Gastroesophageal sphincter (tissue), 4 donors: ENCODE data around the gene TEKT2. TPM values are rescaled to one million over a fixed set of nuclear protein-coding genes. Genes with fewer than 3 reads are reported as not detected.

ENCODE experiments used
- ATAC-seq: fragments of 150-250 bp; one replicate; pipeline ENCODE4 v1.9.1; 2016; ENCODE audit warnings: mild to moderate bottlenecking, moderate library complexity
- H3K27ac ChIP-seq, 4 donors: fragments of 200-600 bp; sonication (generic) in 3 of 4; 1 replicate in 3 of 4; 2 replicates in 1 of 4; pipeline ENCODE4 v1.5.1; 2016 to 2019
- H3K27me3 ChIP-seq: fragments of 200-600 bp; sonication (generic); one replicate; pipeline ENCODE4 v1.5.1; 2019
- H3K36me3 ChIP-seq, 2 donors: fragments of 200-600 bp; sonication (generic); one replicate each; pipeline ENCODE4 v1.5.1; 2019; ENCODE audit warnings: control low read depth in 1 of 2
- H3K4me1 ChIP-seq, 3 donors: fragments of 200-600 bp; sonication (generic); 1 replicate in 2 of 3; 2 replicates in 1 of 3; pipeline ENCODE4 v1.5.1; 2016 to 2019; ENCODE audit warnings: control low read depth in 2 of 3
- H3K4me3 ChIP-seq, 2 donors: fragments of 200-600 bp; sonication (generic); one replicate each; pipeline ENCODE4 v1.5.1; 2019; ENCODE audit warnings: mild to moderate bottlenecking in 1 of 2, moderate library complexity in 1 of 2
- H3K9me3 ChIP-seq, 3 donors: fragments of 200-600 bp; sonication (generic); one replicate each; pipeline ENCODE4 v1.5.1; 2017 to 2019; ENCODE audit warnings: control low read depth in 2 of 3
- CTCF ChIP-seq, 4 experiments: fragments of 200-600 bp in 2 of 4; fragments of 450-650 bp in 2 of 4; sonication (generic) in 1 of 4; IDR thresholded peaks; one replicate each; pipeline ENCODE4 v1.5.1; 2017 to 2019; ENCODE audit warnings: antibody characterized with exemption in 4 of 4, mild to moderate bottlenecking in 2 of 4, moderate library complexity in 2 of 4
- EP300 ChIP-seq: sonication (generic); formaldehyde crosslinking; IDR thresholded peaks from one replicate; pipeline ENCODE4 v1.6.1; 2017; ENCODE audit warnings: antibody characterized with exemption, mild to moderate bottlenecking
- POLR2A ChIP-seq, 2 donors: fragments of 450-650 bp; IDR thresholded peaks; one replicate each; pipeline ENCODE4 v1.6.1; 2017; ENCODE audit warnings: antibody characterized with exemption in 2 of 2, mild to moderate bottlenecking in 2 of 2, moderate library complexity in 1 of 2
- POLR2AphosphoS5 ChIP-seq: sonication (generic); formaldehyde crosslinking; IDR thresholded peaks from one replicate; pipeline ENCODE4 v1.6.1; 2017; ENCODE audit warnings: antibody characterized with exemption
- WGBS, 2 donors: methylation state at CpG; one replicate each; pipeline ENCODE4 v1.1.5; 2018; ENCODE audit warnings: low coverage in 1 of 2; 5-methylcytosine and 5-hydroxymethylcytosine counted together
- total RNA-seq, 4 donors: library from RNA; depleted of rRNA; stranded (reverse); fragments of >200 nt; gene quantifications; one replicate each; pipeline ENCODE4 v1.1.0, GENCODE V29; 2016

Gene TEKT2
- total RNA-seq: under 1 TPM in 1 of 4 donors, not detected in 3; 0.73 TPM

DNA sequence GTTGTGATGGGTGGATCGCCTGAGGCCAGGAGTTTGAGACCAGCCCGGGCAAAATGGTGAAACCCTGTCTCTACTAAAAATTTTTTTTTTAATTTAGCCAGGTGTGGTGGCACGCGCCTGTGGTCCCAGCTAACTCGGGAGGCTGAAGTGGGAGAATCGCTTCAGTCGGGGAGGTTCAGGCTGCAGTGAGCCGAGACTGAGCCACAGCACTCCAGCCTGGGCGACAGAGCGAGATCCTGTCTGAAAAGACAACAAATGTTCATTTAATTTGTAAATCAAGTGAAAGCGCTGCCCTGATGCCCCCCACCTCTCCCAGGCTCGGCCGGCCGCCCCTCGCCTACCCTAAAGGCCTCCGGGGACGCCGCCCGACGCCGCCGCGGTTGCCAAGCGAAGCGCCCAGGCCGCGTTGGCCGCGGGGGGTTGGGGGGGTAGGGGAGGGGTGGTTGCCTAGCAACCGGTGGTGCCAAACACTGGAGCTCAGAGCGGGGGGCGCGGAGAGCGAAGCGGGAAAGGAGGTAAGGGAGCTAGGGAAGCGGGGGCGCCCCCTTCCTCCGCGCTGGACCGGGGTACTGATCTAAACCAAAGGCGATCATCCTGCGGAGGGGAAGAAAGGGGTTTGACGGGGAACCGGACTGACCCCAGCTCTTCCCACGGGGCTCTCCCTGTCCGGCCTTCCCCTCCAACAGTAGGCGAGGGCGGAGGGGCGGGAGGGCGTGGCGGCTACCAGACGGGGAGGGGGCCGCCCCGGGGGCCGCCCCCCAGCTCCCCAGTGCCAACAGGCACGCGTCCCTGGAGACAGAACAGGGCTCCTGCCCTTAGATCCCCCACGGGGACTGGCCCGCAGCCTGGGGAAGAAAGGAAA is at the start of gene TEKT2:
TEKT2 (plus strand) TSS at position 460 of the 862 bp plus-strand sequence. CDS start 828 bp downstream, outside the sequence.
- no peak for ATAC-seq
- no peaks in the 10 kb centered on the region for H3K36me3 ChIP-seq
- peaks cover 0 to 24% (median 14%) of the 10 kb centered on the region in 3 donors for H3K4me1 ChIP-seq
- peaks cover 29% of the 10 kb centered on the region for H3K27me3 ChIP-seq
- 20 to 90% methylated on average over 2 to 5 of the region's 59 CpGs for WGBS, 2 donors
- H3K9me3 ChIP-seq: no peaks in the 10 kb centered on the region
- TF ChIP-seq POLR2AphosphoS5: no peak
- TF ChIP-seq POLR2A (IDR thresholded peaks at IDR 0.05): no peak
- TF ChIP-seq CTCF (IDR thresholded peaks at IDR 0.05): no peak
- TF ChIP-seq EP300: no peak
- H3K27ac ChIP-seq: peak within 1 kb of the TSS in 1 of 4 donors; percentile 58
- H3K4me3 ChIP-seq: peak within 1 kb of the TSS; percentile 34 to 53

- no peaks in the 10 kb centered on the region for H3K27me3 ChIP-seq
- no peak overlapping the region for H3K27ac ChIP-seq
- H3K4me1 ChIP-seq: no peaks in the 10 kb centered on the region
- H3K9me3 ChIP-seq: no peaks in the 10 kb centered on the region
- no peak overlapping the region for H3K4me3 ChIP-seq
- H3K36me3 ChIP-seq: peaks cover 0 to 92% of the 10 kb centered on the region in 2 donors
- ATAC-seq: peak; percentile 50
- TF ChIP-seq CTCF (IDR thresholded peaks at IDR 0.05): no peak
- TF ChIP-seq POLR2A (IDR thresholded peaks at IDR 0.05): no peak
- TF ChIP-seq EP300: no peak
- TF ChIP-seq POLR2AphosphoS5: no peak
Measured at GRCh38 chr1:36034692-36035091, 49.2 kb upstream of the TEKT2 start.

GRCh38 chr1:36035154-36035553 is 48.7 kb upstream of the TEKT2 start:
- no peak overlapping the region for H3K27ac ChIP-seq
- 78 to 86% methylated on average over 3 of the region's 3 CpGs for WGBS, 2 donors
- no peaks in the 10 kb centered on the region for H3K27me3 ChIP-seq
- H3K4me1 ChIP-seq: no peaks in the 10 kb centered on the region
- H3K4me3 ChIP-seq: no peak overlapping the region
- TF ChIP-seq CTCF (IDR thresholded peaks at IDR 0.05) (no peak), EP300 (no peak), POLR2AphosphoS5 (no peak), POLR2A (IDR thresholded peaks at IDR 0.05) (no peak)
- H3K36me3 ChIP-seq: peaks cover 0 to 92% of the 10 kb centered on the region in 2 donors
- H3K9me3 ChIP-seq: no peaks in the 10 kb centered on the region
- no peak for ATAC-seq

- 86% methylated on average over 2 of the region's 2 CpGs; no CpG with 5 or more reads in 1 of the 2 donors for WGBS, 2 donors
- H3K4me3 ChIP-seq: no peak overlapping the region
- H3K27me3 ChIP-seq: no peaks in the 10 kb centered on the region
- peaks cover 0 to 96% of the 10 kb centered on the region in 2 donors for H3K36me3 ChIP-seq
- no peaks in the 10 kb centered on the region for H3K9me3 ChIP-seq
- no peaks in the 10 kb centered on the region for H3K4me1 ChIP-seq
- TF ChIP-seq CTCF (IDR thresholded peaks at IDR 0.05): no peak
- TF ChIP-seq POLR2AphosphoS5: no peak
- no peak for TF ChIP-seq EP300
- TF ChIP-seq POLR2A (IDR thresholded peaks at IDR 0.05): no peak
- no peak for ATAC-seq
- H3K27ac ChIP-seq: no peak overlapping the region
Measured at GRCh38 chr1:36040238-36040637, 43.7 kb upstream of the TEKT2 start.

DNA sequence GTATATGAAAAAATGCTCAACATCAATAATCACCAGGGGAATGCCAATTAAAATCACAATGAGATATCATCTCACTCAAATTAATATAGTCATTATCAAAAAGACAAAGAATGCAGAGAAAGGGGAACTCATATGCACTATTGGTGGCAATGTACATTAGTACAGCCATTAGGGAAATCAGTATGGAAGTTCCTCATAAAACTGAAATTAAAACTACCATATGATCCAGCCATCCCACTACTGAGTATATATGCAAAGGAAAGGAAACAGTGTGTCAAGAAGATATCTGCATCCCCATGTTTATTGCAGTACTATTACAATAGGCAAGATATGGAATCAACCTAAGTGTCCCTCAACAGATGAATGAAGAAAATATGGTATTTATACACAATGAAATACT is 32.1 kb upstream of the TEKT2 start:
- Histone ChIP-seq H3K27me3 (no peaks in the 10 kb centered on the region), H3K9me3 (peaks cover 0 to 6% (median 0%) of the 10 kb centered on the region in 3 donors), H3K27ac (no peak overlapping the region), H3K4me1 (no peaks in the 10 kb centered on the region), H3K4me3 (no peak overlapping the region), H3K36me3 (peaks cover 0 to 89% of the 10 kb centered on the region in 2 donors)
- TF ChIP-seq POLR2AphosphoS5 (no peak), POLR2A (IDR thresholded peaks at IDR 0.05) (no peak), EP300 (no peak), CTCF (IDR thresholded peaks at IDR 0.05) (no peak)
- no peak for ATAC-seq
